LNCAP (cell line): Measurements from ENCODE around the gene GCHFR.

Experiments used
- TF ChIP-seq, protein P1 (sequence below): fragments of 450-650 bp; IDR thresholded peaks from 2 replicates; pipeline ENCODE4 v1.5.1; 2017; ENCODE audit warnings: mild to moderate bottlenecking

Gene GCHFR

GRCh38 chr15:40763801-40764628 lies at the start of gene GCHFR:
TSS of gene GCHFR (plus strand) at chr15:40764068. CDS start at chr15:40764181, 113 bp downstream.
- TF ChIP-seq, protein P1, sequence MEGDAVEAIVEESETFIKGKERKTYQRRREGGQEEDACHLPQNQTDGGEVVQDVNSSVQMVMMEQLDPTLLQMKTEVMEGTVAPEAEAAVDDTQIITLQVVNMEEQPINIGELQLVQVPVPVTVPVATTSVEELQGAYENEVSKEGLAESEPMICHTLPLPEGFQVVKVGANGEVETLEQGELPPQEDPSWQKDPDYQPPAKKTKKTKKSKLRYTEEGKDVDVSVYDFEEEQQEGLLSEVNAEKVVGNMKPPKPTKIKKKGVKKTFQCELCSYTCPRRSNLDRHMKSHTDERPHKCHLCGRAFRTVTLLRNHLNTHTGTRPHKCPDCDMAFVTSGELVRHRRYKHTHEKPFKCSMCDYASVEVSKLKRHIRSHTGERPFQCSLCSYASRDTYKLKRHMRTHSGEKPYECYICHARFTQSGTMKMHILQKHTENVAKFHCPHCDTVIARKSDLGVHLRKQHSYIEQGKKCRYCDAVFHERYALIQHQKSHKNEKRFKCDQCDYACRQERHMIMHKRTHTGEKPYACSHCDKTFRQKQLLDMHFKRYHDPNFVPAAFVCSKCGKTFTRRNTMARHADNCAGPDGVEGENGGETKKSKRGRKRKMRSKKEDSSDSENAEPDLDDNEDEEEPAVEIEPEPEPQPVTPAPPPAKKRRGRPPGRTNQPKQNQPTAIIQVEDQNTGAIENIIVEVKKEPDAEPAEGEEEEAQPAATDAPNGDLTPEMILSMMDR, result peak; percentile 52; the same call in 1 of the 2 replicates

DNA sequence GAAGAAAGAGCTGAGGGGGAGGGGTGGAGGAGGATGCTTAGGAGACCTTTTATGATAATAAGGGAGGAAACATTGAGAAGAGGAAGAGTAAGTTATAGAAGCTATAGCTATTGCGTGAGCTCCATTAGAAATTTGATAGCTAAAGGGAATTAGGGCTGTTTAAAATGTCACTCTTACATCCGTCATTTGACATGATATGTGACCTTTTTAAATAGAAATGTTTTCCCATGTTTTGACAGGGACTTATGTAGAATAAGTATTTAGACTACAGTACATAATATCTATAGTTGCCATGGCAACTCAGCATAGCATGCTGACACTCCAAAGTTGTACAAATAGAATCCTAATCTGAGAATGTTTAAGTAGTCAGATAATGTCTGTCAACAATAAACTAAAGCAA lies 49.7 kb upstream of the GCHFR start:
- TF ChIP-seq, protein P1, result no peak

DNA sequence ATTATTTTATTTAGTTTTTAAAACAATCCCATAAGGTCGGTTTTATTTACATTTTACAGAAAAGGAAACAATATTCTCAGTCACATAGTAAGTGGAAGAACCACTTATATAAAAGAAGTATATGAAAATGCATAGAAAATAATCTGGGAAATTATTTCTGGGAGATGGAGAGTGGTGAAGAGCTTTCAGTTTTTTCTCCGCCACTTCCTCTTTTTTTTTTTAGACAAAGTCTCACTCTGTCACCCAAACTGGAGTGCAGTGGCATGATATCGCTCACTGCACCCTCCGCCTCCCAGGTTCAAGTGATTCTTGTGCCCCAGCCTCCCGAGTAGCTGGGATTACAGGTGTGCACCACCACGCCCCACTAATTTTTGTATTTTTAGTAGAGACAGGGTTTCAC lies 47.7 kb upstream of the GCHFR start:
- TF ChIP-seq, protein P1, result no peak

DNA sequence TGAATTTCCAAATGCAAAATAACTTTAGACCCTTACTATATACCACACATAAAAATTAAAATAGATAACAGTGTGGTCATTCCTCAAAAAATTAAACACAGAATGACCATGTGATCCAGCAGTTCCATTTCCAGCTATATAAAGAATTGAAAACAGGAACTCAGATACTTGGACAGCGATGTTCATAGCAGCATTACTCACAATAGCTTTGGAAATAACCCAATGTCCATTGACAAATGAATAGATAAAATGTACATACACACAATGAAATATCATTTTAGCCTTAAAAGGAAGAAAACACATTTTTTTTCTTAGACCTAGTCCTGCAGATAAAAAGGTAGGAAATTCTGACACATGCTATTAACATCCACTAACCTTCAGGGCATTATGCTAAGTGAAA lies 42.2 kb upstream of the GCHFR start:
- TF ChIP-seq, protein P1, result no peak

- TF ChIP-seq, protein P1, result no peak
These were observed 41.5 kb upstream of the GCHFR start for GRCh38 chr15:40722354-40722753.

GRCh38 chr15:40722934-40723333 lies 40.9 kb upstream of the GCHFR start:
- TF ChIP-seq, protein P1, result no peak

- TF ChIP-seq, protein P1, result no peak
These were observed 39.9 kb upstream of the GCHFR start for GRCh38 chr15:40723919-40724318.
